Stimulated activated naive CD4-positive, alpha-beta T cell treated with Interleukin-2 at 50 U/mL for 16 hours (primary cell): Measurements from ENCODE around the gene SLC6A11.

ENCODE experiments used
- DNase-seq: peaks from one replicate; lab custom pipeline; 2025; lab: John Stamatoyannopoulos, UW

Gene SLC6A11

GRCh38 chr3:10816019-10816862 is at the start of gene SLC6A11:
SLC6A11 (plus strand) TSS chr3:10816228; CDS start chr3:10816266, 38 bp downstream.
- no peak for DNase-seq

- DNase-seq = no peak
Measured at GRCh38 chr3:10768708-10769394, 47.2 kb upstream of the SLC6A11 start.

- DNase-seq = no peak
Measured at GRCh38 chr3:10770547-10770946, 45.5 kb upstream of the SLC6A11 start.

- DNase-seq = no peak
Measured at GRCh38 chr3:10770981-10771380, 45.0 kb upstream of the SLC6A11 start.

GRCh38 chr3:10771486-10772270 is 44.4 kb upstream of the SLC6A11 start:
- DNase-seq = no peak

GRCh38 chr3:10772271-10773161 is 43.5 kb upstream of the SLC6A11 start:
- no peak for DNase-seq

- no peak for DNase-seq
Measured at GRCh38 chr3:10774129-10774670, 41.8 kb upstream of the SLC6A11 start.

- DNase-seq = no peak
Measured at GRCh38 chr3:10774825-10775224, 41.2 kb upstream of the SLC6A11 start.

GRCh38 chr3:10775259-10775658 is 40.8 kb upstream of the SLC6A11 start:
- no peak for DNase-seq

GRCh38 chr3:10775828-10776227 is 40.2 kb upstream of the SLC6A11 start:
- DNase-seq = no peak

GRCh38 chr3:10777627-10778026 is 38.4 kb upstream of the SLC6A11 start:
- no peak for DNase-seq

GRCh38 chr3:10778492-10779292 is 37.3 kb upstream of the SLC6A11 start:
- DNase-seq = no peak

- no peak for DNase-seq
Measured at GRCh38 chr3:10779293-10779805, 36.7 kb upstream of the SLC6A11 start.

- DNase-seq = no peak
Measured at GRCh38 chr3:10780243-10780642, 35.8 kb upstream of the SLC6A11 start.

GRCh38 chr3:10780922-10781321 is 35.1 kb upstream of the SLC6A11 start:
- no peak for DNase-seq

- DNase-seq = no peak
Measured at GRCh38 chr3:10781981-10782380, 34.0 kb upstream of the SLC6A11 start.

GRCh38 chr3:10783360-10784351 is 32.4 kb upstream of the SLC6A11 start:
- DNase-seq = peak; percentile 1

GRCh38 chr3:10786640-10787039 is 29.4 kb upstream of the SLC6A11 start:
- no peak for DNase-seq

- DNase-seq = no peak
Measured at GRCh38 chr3:10788451-10788850, 27.6 kb upstream of the SLC6A11 start.
